ENCODE data around the gene DENND10.
A peak's percentile ranks its signal among the peaks of the same experiment; 100 is the strongest.
"Not testable (repeated sequence)": the region's sequence is repeated elsewhere in the genome, so short reads cannot be mapped to it uniquely, and the experiment has no call there.

Gene DENND10

DNA sequence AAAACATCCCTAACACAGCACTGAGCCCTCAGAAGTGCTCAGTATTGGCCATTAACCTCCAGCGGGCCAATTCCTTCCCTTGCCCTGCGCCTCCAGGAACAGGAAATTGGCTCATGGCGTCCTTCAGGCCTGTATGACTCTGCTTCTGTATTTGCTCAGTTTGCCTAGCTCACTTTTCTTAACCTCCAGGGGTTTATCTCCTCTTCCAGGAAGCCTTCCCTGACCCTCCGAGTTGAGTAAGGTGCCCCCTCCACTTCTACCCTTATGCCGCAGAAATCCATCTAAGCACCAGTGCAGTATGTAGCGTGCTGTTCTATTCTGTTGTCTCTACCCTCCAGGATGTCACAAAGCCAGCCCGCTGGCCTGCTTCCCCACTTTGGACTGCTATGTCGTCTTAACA lies 62.7 kb downstream of the DENND10 start:
- DNase-seq (ENCODE audit: low read depth in 2 of 2), result no peak

GRCh38 chr10:119167041-119167440 lies 63.1 kb downstream of the DENND10 start:
- DNase-seq (ENCODE audit: low read depth in 2 of 2), result no peak

DNA sequence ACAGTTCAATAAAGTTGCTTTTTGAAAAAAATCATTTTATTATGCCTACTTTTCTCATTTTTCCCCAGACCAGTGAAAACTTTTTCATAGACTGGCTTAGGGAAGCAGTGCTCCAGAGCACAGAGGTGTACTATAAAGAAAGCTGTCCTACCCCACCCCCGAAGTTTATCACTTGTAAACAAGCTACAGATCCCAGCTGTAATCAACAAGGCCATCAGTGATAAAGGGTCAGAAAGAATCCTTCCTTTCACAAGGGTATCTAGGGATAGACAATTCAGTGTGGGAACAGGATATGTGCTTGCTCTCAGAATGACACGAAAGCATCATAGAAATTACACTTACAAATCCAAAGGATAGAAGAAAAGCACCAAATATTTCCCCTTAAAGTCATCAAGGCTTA lies 70.2 kb downstream of the DENND10 start:
- DNase-seq (ENCODE audit: low read depth in 2 of 2), result no peak

DNA sequence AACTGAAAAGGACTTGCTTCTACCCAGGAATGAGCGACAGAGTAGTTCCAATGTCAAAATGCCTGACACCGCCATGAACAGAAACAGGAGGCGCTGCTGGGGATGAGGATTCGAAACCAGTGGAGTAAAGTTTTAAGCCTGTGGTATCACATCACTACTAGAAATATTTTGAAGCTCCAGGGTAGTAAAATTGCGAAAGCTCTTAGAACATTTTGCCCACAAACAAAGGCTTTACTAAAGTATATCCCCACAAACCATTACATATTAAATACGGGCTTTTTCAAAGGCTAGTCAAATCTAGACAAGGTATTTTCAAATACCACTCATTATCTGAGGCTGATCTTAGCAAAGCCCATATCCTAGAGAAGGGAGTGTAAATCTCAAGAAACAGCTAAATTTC lies 72.3 kb downstream of the DENND10 start:
- DNase-seq (ENCODE audit: low read depth in 2 of 2), result no peak

DNA sequence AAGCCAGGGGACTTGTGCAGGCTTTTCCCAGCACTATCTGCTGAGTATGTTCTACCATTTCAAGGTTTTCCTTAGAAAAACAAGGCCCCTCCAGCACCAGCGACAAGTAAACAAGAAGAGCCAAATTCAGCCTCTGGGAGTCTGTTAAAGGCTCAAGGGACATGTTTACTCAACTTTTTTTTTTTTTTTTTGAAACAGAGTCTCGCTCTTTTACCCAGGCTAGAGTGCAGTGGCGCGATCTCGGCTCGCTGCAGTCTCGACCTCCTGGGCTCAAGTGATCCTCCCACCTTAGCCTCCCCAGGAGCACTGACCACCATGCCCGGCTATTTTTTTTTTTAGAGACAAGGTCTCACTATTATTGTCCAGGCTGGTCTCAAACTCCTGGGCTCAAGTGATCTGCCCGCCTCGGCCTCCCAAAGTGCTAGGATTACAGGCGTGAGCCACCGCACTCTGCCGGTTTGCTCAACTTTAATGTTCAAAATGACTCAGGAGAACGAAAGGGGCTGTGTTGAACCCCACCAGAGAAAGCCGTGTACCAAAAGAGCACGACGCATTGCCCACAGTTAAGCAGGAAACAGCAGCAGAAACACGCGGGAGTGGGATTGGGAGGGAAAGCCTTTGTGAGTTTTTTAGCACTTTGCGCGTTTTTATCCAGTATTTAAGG lies 73.9 kb downstream of the DENND10 start:
- peak in 1 of 2 donors; percentile 15 for DNase-seq (ENCODE audit: low read depth in 2 of 2)

GRCh38 chr10:119178372-119179119 lies 74.6 kb downstream of the DENND10 start, which contains the start of gene PRDX3:
Gene PRDX3, minus strand, starts transcription at chr10:119178812. Its CDS starts 22 bp downstream, at chr10:119178790.
- DNase-seq (ENCODE audit: low read depth in 2 of 2), result peak; percentile 89 to 94

GRCh38 chr10:119180850-119181400 lies 77.0 kb downstream of the DENND10 start:
- DNase-seq (ENCODE audit: low read depth in 2 of 2), result not testable (repeated sequence)

DNA sequence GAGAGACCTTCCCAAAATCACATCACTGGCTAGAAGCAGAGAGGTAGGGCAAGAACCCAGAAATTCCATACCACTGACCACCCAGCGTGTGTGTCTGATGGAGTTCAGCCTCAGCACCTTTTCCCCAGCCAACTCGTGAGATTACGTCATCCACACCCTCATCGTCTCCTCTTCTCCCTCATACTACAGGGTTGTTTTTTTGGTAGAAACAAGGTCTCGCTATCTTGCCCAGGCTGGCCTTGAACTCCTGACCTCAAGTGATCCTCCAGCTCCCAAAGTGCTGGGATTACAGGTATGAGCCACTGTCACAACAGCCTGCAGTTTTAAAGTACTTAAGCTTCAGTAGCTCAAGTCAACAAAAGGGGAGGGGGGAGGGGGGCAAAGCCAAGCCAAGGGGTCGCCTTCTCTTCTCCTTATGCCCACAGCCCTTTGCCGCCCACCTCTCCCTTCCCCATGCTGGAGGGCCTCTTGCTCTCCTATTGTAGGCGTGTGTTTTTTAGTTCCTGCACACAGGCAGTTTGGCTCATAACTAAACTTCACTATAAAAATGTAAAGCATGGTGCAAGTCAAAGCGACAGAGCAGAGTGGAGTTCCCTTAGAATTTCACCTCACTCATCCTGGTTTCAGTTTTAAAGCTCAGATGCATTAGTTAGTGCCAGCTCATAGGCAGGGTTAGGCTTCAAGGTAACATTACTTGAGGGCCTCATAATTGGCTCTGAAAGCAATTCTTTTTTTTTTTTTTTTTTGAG lies 79.9 kb downstream of the DENND10 start:
- DNase-seq (ENCODE audit: low read depth in 2 of 2), result no peak

Data from activated CD4-positive, alpha-beta T cell treated with anti-CD3 and anti-CD28 coated beads for 24 hours (primary cell).